Nephron (organoid): Measurements from ENCODE around the gene ANKRD13D.

ENCODE experiments used
- H3K27ac Mint-ChIP-seq, 3 experiments: 2 replicates each; pipeline ENCODE4 v1.8.0; 2020; ENCODE audit warnings: mixed read lengths in 3 of 3, mild to moderate bottlenecking in 2 of 3, moderate library complexity in 1 of 3
- H3K27me3 Mint-ChIP-seq: 2 replicates; pipeline ENCODE4 v1.8.0; 2021; ENCODE audit warnings: low read depth, mild to moderate bottlenecking, moderate library complexity, mixed read lengths
- H3K36me3 Mint-ChIP-seq: 2 replicates; pipeline ENCODE4 v1.8.0; 2020; ENCODE audit warnings: low read depth, mixed read lengths
- H3K4me1 Mint-ChIP-seq: 2 replicates; pipeline ENCODE4 v1.8.0; 2020; ENCODE audit warnings: mixed read lengths
- H3K4me3 Mint-ChIP-seq, 3 experiments: 2 replicates each; pipeline ENCODE4 v1.8.0; 2020; ENCODE audit warnings: mild to moderate bottlenecking in 3 of 3, mixed read lengths in 3 of 3, moderate library complexity in 2 of 3
- H3K9me3 Mint-ChIP-seq: 2 replicates; pipeline ENCODE4 v1.8.0; 2020; ENCODE audit warnings: mixed read lengths
- TF ChIP-seq, protein P1 (sequence below), 3 experiments: fragments of 200-600 bp; sonication (generic); IDR thresholded peaks; one replicate each; pipeline ENCODE4 v1.5.0; 2021; ENCODE audit warnings: antibody characterized with exemption in 3 of 3; ENCODE audit not compliant: unreplicated experiment in 3 of 3

Gene ANKRD13D

DNA sequence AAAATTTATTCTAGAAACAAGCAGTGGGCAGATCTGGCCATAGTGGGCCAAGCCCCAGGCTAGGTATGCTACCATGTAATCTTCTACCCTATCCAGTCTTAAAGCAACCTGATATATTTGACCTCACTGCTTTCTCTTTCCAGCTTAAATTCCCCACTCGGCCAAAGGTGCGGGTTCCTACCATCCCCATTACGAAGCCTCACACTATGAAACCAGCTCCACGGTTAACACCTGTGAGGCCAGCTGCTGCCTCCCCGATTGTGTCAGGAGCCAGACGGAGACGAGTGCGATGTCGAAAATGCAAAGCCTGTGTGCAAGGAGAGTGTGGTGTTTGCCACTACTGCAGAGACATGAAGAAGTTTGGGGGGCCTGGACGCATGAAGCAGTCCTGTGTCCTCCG lies 44.1 kb upstream of the ANKRD13D start:
- Mint-ChIP-seq H3K36me3 (peaks cover 75% of the 10 kb centered on the region), H3K9me3 (no peaks in the 10 kb centered on the region), H3K4me1 (peaks cover 27% of the 10 kb centered on the region), H3K27me3 (no peaks in the 10 kb centered on the region), H3K27ac (no peak overlapping the region), H3K4me3 (no peak overlapping the region)
- TF ChIP-seq, protein P1, sequence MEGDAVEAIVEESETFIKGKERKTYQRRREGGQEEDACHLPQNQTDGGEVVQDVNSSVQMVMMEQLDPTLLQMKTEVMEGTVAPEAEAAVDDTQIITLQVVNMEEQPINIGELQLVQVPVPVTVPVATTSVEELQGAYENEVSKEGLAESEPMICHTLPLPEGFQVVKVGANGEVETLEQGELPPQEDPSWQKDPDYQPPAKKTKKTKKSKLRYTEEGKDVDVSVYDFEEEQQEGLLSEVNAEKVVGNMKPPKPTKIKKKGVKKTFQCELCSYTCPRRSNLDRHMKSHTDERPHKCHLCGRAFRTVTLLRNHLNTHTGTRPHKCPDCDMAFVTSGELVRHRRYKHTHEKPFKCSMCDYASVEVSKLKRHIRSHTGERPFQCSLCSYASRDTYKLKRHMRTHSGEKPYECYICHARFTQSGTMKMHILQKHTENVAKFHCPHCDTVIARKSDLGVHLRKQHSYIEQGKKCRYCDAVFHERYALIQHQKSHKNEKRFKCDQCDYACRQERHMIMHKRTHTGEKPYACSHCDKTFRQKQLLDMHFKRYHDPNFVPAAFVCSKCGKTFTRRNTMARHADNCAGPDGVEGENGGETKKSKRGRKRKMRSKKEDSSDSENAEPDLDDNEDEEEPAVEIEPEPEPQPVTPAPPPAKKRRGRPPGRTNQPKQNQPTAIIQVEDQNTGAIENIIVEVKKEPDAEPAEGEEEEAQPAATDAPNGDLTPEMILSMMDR (IDR thresholded peaks at IDR 0.05; ENCODE audit: unreplicated experiment in 3 of 3) = no peak

- Mint-ChIP-seq H3K9me3 (no peaks in the 10 kb centered on the region), H3K27me3 (no peaks in the 10 kb centered on the region), H3K36me3 (peaks cover 93% of the 10 kb centered on the region), H3K27ac (peak overlapping the region in 1 of 3 experiments; percentile 28), H3K4me1 (peaks cover 1% of the 10 kb centered on the region), H3K4me3 (no peak overlapping the region)
- TF ChIP-seq, protein P1 (IDR thresholded peaks at IDR 0.05; ENCODE audit: unreplicated experiment in 3 of 3) = no peak
These were observed 41.1 kb upstream of the ANKRD13D start for GRCh38 chr11:67247946-67248550.

DNA sequence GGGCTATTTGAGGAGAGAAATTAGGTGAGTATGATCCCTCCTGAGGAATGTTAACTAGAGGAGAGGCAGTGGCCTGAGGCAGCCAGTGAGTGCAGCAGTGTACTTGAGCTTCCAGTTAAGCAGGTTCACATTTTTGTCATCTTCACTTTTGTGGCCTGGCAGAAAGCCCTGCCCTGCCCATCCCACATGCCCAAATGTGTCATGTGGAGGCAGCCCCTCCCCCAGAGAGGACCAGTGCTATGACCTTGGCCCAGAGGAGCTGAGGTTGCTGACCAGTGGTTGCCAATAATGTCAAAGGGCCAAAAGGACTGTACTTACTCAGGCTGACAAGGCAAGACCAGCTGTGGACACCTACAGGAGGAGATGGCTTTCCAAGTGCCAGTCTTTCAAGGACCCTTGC lies 40.5 kb upstream of the ANKRD13D start:
- Mint-ChIP-seq H3K27me3 (no peaks in the 10 kb centered on the region), H3K9me3 (no peaks in the 10 kb centered on the region), H3K27ac (peak overlapping the region in 1 of 3 experiments; percentile 37), H3K4me1 (no peaks in the 10 kb centered on the region), H3K4me3 (no peak overlapping the region), H3K36me3 (peaks cover 94% of the 10 kb centered on the region)
- TF ChIP-seq, protein P1 (IDR thresholded peaks at IDR 0.05; ENCODE audit: unreplicated experiment in 3 of 3) = no peak

GRCh38 chr11:67250059-67251043 lies 38.8 kb upstream of the ANKRD13D start:
- Mint-ChIP-seq H3K4me3 (no peak overlapping the region), H3K27ac (no peak overlapping the region), H3K27me3 (no peaks in the 10 kb centered on the region), H3K4me1 (no peaks in the 10 kb centered on the region), H3K36me3 (peaks cover 96% of the 10 kb centered on the region), H3K9me3 (no peaks in the 10 kb centered on the region)
- TF ChIP-seq, protein P1 (IDR thresholded peaks at IDR 0.05; ENCODE audit: unreplicated experiment in 3 of 3) = no peak

DNA sequence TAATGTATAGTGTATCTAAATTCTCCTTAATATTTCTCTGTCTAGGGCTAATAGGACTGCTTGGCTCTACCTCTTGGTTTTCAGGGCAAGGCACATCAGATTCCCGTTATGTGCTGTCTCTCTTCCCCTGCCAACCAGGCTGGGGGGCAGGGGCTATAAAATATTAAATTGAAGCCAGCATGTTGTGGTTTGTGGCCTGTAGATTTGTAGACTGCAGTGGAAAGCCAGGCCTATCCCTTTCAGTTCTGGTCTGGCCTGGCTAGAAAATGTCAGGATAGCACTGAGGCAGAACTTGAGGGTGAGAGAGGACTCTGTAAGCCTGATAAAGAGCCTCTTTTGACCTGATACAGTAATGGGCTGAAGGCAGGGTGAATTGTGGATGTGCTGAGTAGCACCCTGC lies 37.3 kb upstream of the ANKRD13D start:
- TF ChIP-seq, protein P1 (IDR thresholded peaks at IDR 0.05; ENCODE audit: unreplicated experiment in 3 of 3) = no peak
- Mint-ChIP-seq H3K9me3 (no peaks in the 10 kb centered on the region), H3K4me3 (no peak overlapping the region), H3K27me3 (no peaks in the 10 kb centered on the region), H3K27ac (no peak overlapping the region), H3K4me1 (no peaks in the 10 kb centered on the region), H3K36me3 (peaks cover 91% of the 10 kb centered on the region)
